Measurements from ENCODE around the gene PSMG4.

The PSMG4 gene

GRCh38 chr6:3312604-3313231, 54.0 kb downstream of the PSMG4 start:
- DNase-seq = no peak

GRCh38 chr6:3314176-3314575, 55.4 kb downstream of the PSMG4 start:
- no peak for DNase-seq

- DNase-seq = no peak
Measured at GRCh38 chr6:3314621-3315467, 56.1 kb downstream of the PSMG4 start.

GRCh38 chr6:3315841-3316240, 57.1 kb downstream of the PSMG4 start:
- no peak for DNase-seq

- no peak for DNase-seq
Measured at GRCh38 chr6:3316331-3316730, 57.6 kb downstream of the PSMG4 start.

GRCh38 chr6:3316818-3317217, 58.1 kb downstream of the PSMG4 start:
- DNase-seq = no peak
